ENCODE measurements around the gene KDM1B. TPM values are rescaled to one million over a fixed set of nuclear protein-coding genes. Genes with fewer than 3 reads are reported as not detected.

Gene KDM1B
- total and polyA plus RNA-seq, 9 of the 15 experiments (the other 6 are each of a cell fraction or from before 2014, with no cell fraction given) = 1.4 to 58.9 (median 36.3) TPM

GRCh38 chr6:18263418-18264218 is 108.4 kb downstream of the KDM1B start (continued):
- no peak for TF ChIP-seq TAF9B (IDR thresholded peaks at IDR 0.05; ENCODE audit: partially characterized antibody)
- peak; percentile 67 for TF ChIP-seq POLR2A (conservative IDR thresholded peaks at IDR 0.05)
- no peak for TF ChIP-seq CCNT2 (IDR thresholded peaks at IDR 0.05; ENCODE audit: borderline replicate concordance, extremely low read depth, insufficient read length, low read depth, low read length)
- no peak for TF ChIP-seq CBX3 (IDR thresholded peaks at IDR 0.05; ENCODE audit: borderline replicate concordance in 1 of 2, low read length in 2 of 2)
- peak; percentile 73 for TF ChIP-seq RBM39 (optimal IDR thresholded peaks at IDR 0.05; ENCODE audit: low read depth, low read length)
- TF ChIP-seq HMG20B (CRISPR knock-in tag; IDR thresholded peaks at IDR 0.05) = no peak
- TF ChIP-seq ZNF175 (CRISPR knock-in tag; IDR thresholded peaks at IDR 0.05; ENCODE audit: low read depth) = no peak; the same call in 1 of the 2 replicates
- 0 out of 2 replicates have a peak, but pooled peaks have one; percentile 9 for TF ChIP-seq FOXK1 (CRISPR knock-in tag; IDR thresholded peaks at IDR 0.05; ENCODE audit: borderline replicate concordance)
- no peak for TF ChIP-seq ZNF12 (CRISPR knock-in tag; IDR thresholded peaks at IDR 0.05)
- TF ChIP-seq CBFA2T2 (conservative IDR thresholded peaks at IDR 0.05) = no peak
- TF ChIP-seq DPF2 (IDR thresholded peaks at IDR 0.05) = peak; percentile 40
- TF ChIP-seq E2F3 (CRISPR knock-in tag; IDR thresholded peaks at IDR 0.05) = no peak
- no peak for TF ChIP-seq U2AF2 (optimal IDR thresholded peaks at IDR 0.05; ENCODE audit: low read depth, low read length)
- no peak for TF ChIP-seq MTA3 (IDR thresholded peaks at IDR 0.05; ENCODE audit: borderline replicate concordance)
- no peak for TF ChIP-seq ZBTB12 (CRISPR knock-in tag; IDR thresholded peaks at IDR 0.05)
- peak; percentile 23; the same call in 1 of the 2 replicates for TF ChIP-seq TAF7 (tag; IDR thresholded peaks at IDR 0.05)
- TF ChIP-seq NFRKB (IDR thresholded peaks at IDR 0.05; ENCODE audit: low read depth) = peak; percentile 55; the same call in 1 of the 2 replicates
- peak in 1 of 2 experiments; percentile 35 for TF ChIP-seq AFF1 (IDR thresholded peaks at IDR 0.05; ENCODE audit: low read depth in 1 of 2, partially characterized antibody in 2 of 2)
- 0 out of 2 replicates have a peak, but pooled peaks have one; percentile 12 for TF ChIP-seq CBX5 (IDR thresholded peaks at IDR 0.05; ENCODE audit: borderline replicate concordance, low read depth)
- no peak for TF ChIP-seq CREB5 (CRISPR knock-in tag; IDR thresholded peaks at IDR 0.05)

Data from K562 (cell line).